Ovary (tissue), 3 donors: ENCODE data around the gene GRXCR1.

ENCODE experiments used
- CTCF ChIP-seq, 3 donors: fragments of 450-650 bp in 2 of 3; fragments of 200-600 bp in 1 of 3; IDR thresholded peaks; one replicate each; pipeline versions ENCODE4 v1.5.1 to v1.8.0; 2016 to 2022; ENCODE audit warnings: antibody characterized with exemption in 3 of 3, mild to moderate bottlenecking in 1 of 3
- POLR2A ChIP-seq: fragments of 450-650 bp; IDR thresholded peaks from one replicate; pipeline ENCODE4 v1.6.1; 2017; ENCODE audit warnings: antibody characterized with exemption, mild to moderate bottlenecking, moderate library complexity
- donor health status: DM: no; HTN: no; CAD: no.

- TF ChIP-seq CTCF (IDR thresholded peaks at IDR 0.05) = no peak
- no peak for TF ChIP-seq POLR2A
Measured at GRCh38 chr4:42878863-42879262, 13.7 kb upstream of the GRXCR1 start.
